Measurements from ENCODE around the gene FTH1.
"Not testable (repeated sequence)": the region's sequence is repeated elsewhere in the genome, so short reads cannot be mapped to it uniquely, and the experiment has no call there.

FTH1 gene

GRCh38 chr11:61967116-61967923 lies at the start of gene FTH1:
Gene FTH1 (minus strand): TSS chr11:61967634. CDS start chr11:61967425, 209 bp downstream.
- peak; percentile 92 for DNase-seq

GRCh38 chr11:62015615-62016014 lies 48.2 kb upstream of the FTH1 start:
- no peak for DNase-seq

GRCh38 chr11:62013537-62014476 lies 46.4 kb upstream of the FTH1 start:
- no peak for DNase-seq

DNA sequence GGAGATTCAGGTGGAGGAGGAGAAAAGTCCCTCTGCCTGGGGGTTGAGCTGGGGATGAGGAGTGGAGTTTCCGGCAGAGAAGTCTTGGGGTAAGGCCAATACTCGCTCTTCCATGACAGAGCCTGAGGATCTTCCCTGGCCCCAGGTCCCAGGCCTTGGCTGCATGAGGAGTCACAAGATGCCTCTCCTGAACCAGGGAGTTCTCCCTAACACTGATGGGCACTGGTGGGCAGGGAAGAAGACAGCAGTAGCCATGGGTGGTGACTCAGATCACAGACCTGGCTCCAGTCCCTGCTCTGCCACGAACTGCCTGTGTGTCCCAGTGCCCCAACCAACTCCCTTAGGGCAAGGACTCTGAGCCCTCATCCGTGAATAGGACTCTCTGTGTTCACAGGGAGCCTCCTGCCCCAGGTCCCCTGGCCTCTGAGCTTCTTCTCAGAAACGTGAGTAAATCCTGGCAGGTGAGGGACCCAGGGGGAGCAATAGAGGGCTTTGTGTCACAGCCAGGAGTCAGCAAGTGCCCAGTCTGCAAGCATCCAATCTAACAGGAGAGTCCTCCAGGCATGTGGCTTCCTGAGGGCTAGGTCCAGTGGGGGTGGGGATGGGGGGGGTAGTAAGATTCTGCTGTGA lies 45.5 kb upstream of the FTH1 start:
- no peak for DNase-seq

- no peak for DNase-seq
These were observed 45.0 kb upstream of the FTH1 start for GRCh38 chr11:62012451-62012831.

GRCh38 chr11:62011881-62012280 lies 44.4 kb upstream of the FTH1 start:
- DNase-seq: no peak

GRCh38 chr11:62010935-62011528 lies 43.6 kb upstream of the FTH1 start:
- DNase-seq: no peak

- no peak for DNase-seq
These were observed 40.8 kb upstream of the FTH1 start for GRCh38 chr11:62008193-62008592.

DNA sequence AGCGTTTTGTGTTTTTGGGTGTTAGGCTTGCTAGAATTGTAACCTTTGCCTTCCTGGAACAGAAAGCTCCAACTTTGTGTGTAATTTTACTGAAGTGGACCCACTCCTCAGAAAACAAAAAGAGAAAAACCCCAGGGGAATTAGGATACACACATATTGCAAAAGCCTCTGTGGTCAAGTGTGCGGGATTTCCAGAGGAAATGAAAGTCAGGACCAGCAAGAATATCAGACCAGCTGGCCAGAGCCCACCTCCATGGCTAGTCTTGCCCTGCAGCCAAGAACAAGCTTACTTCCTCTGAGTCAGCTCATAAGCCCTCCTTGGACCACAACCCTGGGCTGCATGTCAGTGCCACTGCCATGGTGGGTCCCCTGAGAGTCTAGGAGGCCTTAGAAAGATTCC lies 37.0 kb upstream of the FTH1 start:
- no peak for DNase-seq

GRCh38 chr11:62002283-62002682 lies 34.8 kb upstream of the FTH1 start:
- not testable (repeated sequence) for DNase-seq

DNA sequence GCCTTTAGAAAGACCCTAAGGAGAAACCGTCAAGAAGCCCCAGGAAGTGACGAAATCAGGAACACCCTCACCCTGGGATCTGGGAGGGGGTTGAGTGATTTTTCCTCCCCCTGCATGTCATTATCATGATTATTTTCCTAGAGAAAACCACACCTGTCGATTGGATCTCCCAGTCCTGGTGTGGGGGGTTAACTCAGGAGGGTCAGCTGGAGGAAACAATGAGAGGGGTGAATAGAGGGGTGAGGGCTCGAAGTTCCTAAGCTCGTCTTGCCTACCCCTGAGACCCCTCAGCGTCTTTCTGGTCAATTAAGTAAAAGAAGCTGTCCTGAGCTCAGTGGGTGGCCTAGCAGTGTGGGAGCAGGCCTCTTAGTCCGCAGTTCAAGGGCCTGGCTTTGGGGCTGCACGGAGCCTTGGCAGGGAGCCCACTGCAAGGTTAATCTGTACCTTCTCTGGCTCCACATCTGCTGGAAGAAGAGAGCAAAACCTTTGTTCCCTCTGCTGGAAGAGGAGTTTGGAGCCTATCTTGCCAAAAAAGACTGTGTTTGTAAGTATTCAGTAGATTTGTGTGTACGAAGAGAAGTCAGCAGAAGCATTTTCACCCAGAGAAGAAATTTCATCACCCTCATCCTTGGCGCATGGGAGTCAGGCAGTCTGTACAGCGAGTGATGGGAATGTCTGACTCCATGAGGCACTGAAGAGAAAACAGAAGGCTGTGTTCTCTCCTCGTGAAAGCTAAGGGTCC lies 34.2 kb upstream of the FTH1 start:
- DNase-seq: no peak

GRCh38 chr11:62000539-62001446 lies 33.4 kb upstream of the FTH1 start:
- DNase-seq: no peak

DNA sequence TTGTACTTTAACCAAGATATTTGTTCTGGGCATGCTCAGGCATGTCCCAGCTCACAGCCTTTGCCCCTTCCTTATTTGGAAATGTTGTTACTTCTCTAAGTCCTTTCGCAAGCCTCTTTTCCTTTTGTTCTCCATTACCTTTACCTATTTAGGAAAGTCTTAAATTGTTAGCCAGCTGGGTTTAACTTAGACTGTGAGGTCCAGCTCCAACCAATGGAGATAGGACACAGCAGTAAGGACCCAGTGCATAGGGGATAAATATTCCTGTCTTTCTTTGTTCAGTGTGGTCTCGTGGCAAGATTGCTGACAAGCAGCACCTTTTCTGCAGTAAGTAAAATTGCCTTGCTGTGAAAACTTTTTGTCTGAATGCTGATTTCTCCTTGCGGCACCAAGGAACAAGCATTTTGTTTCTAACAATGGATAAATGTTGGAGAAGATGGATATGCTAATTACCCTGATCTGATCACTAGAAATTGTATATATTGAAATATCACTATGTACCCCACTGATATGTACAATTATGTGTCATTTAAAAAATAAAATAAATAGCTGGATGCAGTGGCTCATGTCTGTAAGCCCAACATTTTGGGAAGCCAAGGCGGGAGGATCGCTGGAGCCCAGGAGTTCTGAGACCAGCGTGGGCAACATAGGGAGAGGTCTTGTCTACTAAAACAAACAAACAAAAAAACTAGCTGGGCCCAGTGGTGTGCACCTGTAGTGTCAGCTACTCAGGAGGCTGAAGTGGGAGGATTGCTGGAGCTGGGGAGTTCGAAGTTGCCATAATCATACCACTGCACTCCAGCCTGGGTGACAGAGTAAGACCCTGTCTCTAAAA lies 31.9 kb upstream of the FTH1 start:
- no peak for DNase-seq

DNA sequence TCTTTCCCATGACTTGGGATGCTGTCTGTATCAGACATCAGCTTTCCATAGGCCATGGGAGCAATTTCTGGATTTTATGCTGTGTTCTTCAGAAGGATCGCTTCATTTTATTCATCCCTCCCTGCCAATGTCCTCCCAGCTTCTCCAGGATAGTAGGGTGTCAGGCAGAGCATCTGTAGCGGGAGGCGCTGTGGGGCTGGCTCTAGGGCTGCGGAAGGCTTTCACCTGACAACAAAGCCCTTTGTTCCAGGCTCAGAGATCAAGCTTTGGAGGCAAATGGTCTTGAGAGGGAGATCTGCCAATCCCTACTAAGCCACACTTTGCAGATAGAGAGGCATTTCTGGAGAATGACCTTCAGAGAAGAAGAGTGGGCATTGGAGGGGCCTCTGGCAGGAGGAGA lies 29.5 kb upstream of the FTH1 start:
- DNase-seq: no peak

DNA sequence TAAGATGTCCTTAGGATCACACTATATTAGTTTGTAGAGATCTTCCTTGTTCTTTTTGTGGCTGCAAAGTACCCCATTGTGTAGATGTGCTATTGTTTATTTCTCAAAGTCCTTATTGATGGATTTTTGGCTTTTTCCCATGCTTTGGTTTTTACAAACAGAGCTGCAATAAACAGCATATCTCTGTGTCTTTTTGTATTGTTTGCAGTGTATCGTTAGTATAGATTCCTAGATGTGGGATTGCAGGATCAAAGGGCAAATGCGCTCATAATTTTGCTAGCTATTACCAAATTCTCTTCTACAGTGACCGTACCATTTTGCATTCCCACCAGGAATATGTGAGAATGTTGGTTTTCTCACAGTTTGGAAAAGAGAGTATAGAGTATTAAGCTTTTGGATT lies 27.5 kb upstream of the FTH1 start:
- DNase-seq: no peak

GRCh38 chr11:61985869-61986268 lies 18.4 kb upstream of the FTH1 start:
- no peak for DNase-seq

DNA sequence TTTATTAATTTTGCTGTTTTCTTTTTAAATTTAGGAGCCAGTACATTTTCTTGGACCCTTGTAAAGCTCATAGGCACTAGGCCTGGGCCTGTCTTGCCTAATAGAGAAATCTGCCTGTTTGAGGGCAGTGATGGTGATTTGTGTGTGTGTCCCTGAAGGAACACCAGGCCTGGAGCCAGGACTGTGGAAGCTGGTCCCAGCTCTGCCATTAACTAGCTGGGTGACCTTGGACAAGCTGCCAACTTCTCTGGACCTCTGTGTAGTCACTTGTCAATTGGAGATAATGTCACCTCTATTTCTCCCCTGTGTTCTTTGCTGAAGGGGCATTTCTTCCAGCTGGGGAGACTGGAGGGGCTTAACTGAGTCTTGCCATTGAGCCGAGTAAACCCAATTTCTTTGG lies 16.0 kb upstream of the FTH1 start:
- DNase-seq: no peak

- peak; percentile 30 for DNase-seq
These were observed 13.5 kb upstream of the FTH1 start for GRCh38 chr11:61980783-61981541.
